Parathyroid adenoma (tissue), 2 donors: Measurements from ENCODE around the gene GIMD1.
"Not testable (repeated sequence)": the region's sequence is repeated elsewhere in the genome, so short reads cannot be mapped to it uniquely, and the experiment has no call there.

Experiments used
- H2AFZ ChIP-seq: fragments of 300-600 bp; sonication (generic); one replicate; pipeline ENCODE4 v1.7.0; 2017; ENCODE audit warnings: antibody characterized with exemption, mild to moderate bottlenecking
- H3K27ac ChIP-seq: fragments of 300-600 bp; sonication (generic); one replicate; pipeline ENCODE4 v1.7.0; 2017
- H3K27me3 ChIP-seq: fragments of 300-600 bp; sonication (generic); one replicate; pipeline ENCODE4 v1.7.0; 2017; ENCODE audit warnings: low read length; ENCODE audit not compliant: control insufficient read depth, insufficient read depth
- H3K36me3 ChIP-seq: fragments of 300-600 bp; sonication (generic); one replicate; pipeline ENCODE4 v1.7.0; 2017; ENCODE audit warnings: low read length; ENCODE audit not compliant: control insufficient read depth, insufficient read depth
- H3K4me1 ChIP-seq: fragments of 300-600 bp; sonication (generic); one replicate; pipeline ENCODE4 v1.7.0; 2017; ENCODE audit warnings: control low read depth
- H3K4me2 ChIP-seq: fragments of 300-600 bp; sonication (generic); one replicate; pipeline ENCODE4 v1.7.0; 2017; ENCODE audit warnings: low read length
- H3K4me3 ChIP-seq: fragments of 300-600 bp; sonication (generic); one replicate; pipeline ENCODE4 v1.7.0; 2017; ENCODE audit warnings: low read depth, low read length
- H3K79me2 ChIP-seq: fragments of 300-600 bp; sonication (generic); one replicate; pipeline ENCODE4 v1.7.0; 2017; ENCODE audit warnings: control low read depth
- H3K9ac ChIP-seq: fragments of 300-600 bp; sonication (generic); one replicate; pipeline ENCODE4 v1.7.0; 2017; ENCODE audit warnings: mild to moderate bottlenecking
- H3K9me3 ChIP-seq: fragments of 300-600 bp; sonication (generic); one replicate; pipeline ENCODE4 v1.7.0; 2017; ENCODE audit warnings: low read length; ENCODE audit not compliant: control insufficient read depth
- TF ChIP-seq, protein P1 (sequence below): fragments of 300-600 bp; sonication (generic); IDR thresholded peaks from one replicate; pipeline ENCODE4 v1.7.0; 2017; ENCODE audit warnings: antibody characterized with exemption, mild to moderate bottlenecking
- donor health status: primary hyperparathyroidism.

Gene GIMD1

DNA sequence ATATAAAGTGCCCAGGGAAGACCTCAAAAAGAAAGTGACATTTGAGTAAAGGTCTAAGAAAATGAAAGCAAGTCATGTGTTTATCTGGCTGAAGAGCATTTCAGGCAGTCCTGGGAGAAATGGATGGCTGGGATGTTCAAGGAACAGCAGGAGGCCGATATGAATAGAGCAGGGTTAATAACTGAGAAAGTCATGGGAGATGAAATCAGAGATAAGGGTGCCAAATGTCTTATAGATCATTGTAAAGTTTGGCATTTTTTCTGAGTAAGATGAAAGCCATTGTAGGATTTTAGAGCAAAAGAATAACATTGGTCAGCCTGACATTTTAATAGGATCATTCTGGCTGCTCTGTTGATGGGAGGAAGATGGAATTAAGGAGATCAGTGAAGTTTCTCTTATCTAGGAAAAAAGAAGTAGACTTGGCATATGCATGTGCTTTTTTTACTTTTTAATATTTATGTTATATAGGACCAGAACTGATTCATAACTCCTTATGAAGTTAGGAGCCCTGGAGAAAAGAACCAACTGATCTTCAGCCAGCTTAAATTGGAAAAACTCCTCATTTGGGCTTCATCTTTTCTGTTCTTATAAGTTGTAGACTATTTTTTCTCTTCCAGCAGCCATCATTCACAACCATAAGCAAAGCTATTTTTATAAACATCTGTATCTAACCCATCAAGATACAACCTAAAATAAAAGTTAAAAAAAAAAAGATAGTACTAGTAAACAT is 33.7 kb downstream of the GIMD1 start:
- Histone ChIP-seq H3K27ac (no peak overlapping the region), H3K4me3 (no peak overlapping the region), H2AFZ (no peak overlapping the region), H3K79me2 (no peaks in the 10 kb centered on the region), H3K4me2 (no peak overlapping the region), H3K9me3 (no peaks in the 10 kb centered on the region), H3K27me3 (no peaks in the 10 kb centered on the region), H3K36me3 (no peaks in the 10 kb centered on the region), H3K9ac (no peak overlapping the region), H3K4me1 (no peaks in the 10 kb centered on the region)
- TF ChIP-seq, protein P1, sequence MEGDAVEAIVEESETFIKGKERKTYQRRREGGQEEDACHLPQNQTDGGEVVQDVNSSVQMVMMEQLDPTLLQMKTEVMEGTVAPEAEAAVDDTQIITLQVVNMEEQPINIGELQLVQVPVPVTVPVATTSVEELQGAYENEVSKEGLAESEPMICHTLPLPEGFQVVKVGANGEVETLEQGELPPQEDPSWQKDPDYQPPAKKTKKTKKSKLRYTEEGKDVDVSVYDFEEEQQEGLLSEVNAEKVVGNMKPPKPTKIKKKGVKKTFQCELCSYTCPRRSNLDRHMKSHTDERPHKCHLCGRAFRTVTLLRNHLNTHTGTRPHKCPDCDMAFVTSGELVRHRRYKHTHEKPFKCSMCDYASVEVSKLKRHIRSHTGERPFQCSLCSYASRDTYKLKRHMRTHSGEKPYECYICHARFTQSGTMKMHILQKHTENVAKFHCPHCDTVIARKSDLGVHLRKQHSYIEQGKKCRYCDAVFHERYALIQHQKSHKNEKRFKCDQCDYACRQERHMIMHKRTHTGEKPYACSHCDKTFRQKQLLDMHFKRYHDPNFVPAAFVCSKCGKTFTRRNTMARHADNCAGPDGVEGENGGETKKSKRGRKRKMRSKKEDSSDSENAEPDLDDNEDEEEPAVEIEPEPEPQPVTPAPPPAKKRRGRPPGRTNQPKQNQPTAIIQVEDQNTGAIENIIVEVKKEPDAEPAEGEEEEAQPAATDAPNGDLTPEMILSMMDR, result no peak

DNA sequence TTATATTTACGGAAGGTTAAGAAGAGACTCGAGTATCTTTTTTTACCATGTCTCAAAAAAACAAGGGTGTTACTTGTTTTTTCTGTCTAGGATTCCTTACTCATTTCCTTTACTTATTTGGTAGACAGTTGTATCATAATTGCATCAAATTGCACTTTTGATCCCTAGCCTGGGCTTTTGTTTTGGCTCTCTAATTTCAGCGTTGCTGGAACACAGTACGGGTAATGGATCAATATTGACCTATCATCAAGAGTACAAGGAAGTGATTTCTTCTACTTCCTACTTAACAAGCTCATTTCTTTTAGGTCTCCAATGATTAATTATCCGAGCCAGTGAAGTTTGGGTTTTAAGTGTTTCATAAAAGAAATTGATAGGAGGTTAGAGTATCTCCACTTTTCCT is 35.4 kb downstream of the GIMD1 start:
- no peak overlapping the region for H3K4me3 ChIP-seq
- H3K36me3 ChIP-seq, result no peaks in the 10 kb centered on the region
- H3K27ac ChIP-seq, result no peak overlapping the region
- no peak overlapping the region for H3K9ac ChIP-seq
- no peak overlapping the region for H2AFZ ChIP-seq
- H3K4me2 ChIP-seq, result no peak overlapping the region
- no peaks in the 10 kb centered on the region for H3K79me2 ChIP-seq
- H3K27me3 ChIP-seq, result no peaks in the 10 kb centered on the region
- no peaks in the 10 kb centered on the region for H3K4me1 ChIP-seq
- TF ChIP-seq, protein P1, result no peak
- H3K9me3 ChIP-seq, result no peaks in the 10 kb centered on the region

DNA sequence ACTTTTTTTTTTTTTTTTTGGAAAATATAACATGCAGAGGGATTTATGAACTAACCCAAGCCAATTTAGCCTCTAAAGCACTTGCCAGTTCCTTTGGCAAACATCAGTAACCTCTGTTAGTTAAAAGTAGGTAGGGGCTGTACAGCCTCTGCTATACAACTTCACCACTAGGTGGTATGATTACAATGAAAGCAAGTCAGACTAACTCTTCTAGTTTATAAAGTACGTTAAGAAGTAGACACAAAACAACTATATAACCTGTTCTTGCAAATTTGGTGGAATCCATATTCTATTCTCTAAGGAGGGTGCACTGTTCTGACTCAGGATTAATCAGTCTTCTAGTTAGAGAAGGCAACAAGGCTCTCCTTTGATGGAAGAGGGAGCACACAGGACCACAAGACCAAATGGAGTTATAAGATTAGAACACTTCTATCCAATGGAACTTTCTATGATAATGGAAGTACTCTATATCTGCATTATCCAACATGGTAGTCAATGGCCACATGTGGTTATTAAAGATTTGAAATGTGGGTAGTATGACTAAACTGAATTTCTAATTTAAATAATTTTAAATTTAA is 39.4 kb downstream of the GIMD1 start:
- no peaks in the 10 kb centered on the region for H3K27me3 ChIP-seq
- H3K4me2 ChIP-seq, result no peak overlapping the region
- H3K79me2 ChIP-seq, result no peaks in the 10 kb centered on the region
- no peak overlapping the region for H3K9ac ChIP-seq
- TF ChIP-seq, protein P1, result peak; percentile 24
- H3K36me3 ChIP-seq, result no peaks in the 10 kb centered on the region
- H2AFZ ChIP-seq, result no peak overlapping the region
- no peak overlapping the region for H3K27ac ChIP-seq
- no peaks in the 10 kb centered on the region for H3K9me3 ChIP-seq
- H3K4me3 ChIP-seq, result no peak overlapping the region
- H3K4me1 ChIP-seq, result no peaks in the 10 kb centered on the region

DNA sequence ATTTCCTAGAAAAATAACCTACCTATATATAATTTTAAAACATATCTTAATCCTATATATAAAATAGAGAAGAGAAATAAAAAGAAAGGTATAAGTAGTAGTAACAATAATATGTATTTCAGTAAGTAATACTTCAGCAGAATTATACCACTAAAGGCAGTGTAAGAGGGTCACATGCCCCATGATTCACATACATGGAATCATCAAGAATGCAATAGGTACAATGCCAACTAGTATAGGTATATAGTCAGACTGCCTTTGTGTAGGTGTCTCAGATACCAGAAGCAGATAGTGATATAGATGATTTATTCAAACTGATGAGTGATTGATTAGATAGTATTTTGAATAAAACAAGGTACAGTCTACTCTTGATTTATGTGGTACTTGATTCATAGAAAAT is 42.8 kb downstream of the GIMD1 start:
- no peak overlapping the region for H3K4me3 ChIP-seq
- no peaks in the 10 kb centered on the region for H3K79me2 ChIP-seq
- no peaks in the 10 kb centered on the region for H3K4me1 ChIP-seq
- no peaks in the 10 kb centered on the region for H3K9me3 ChIP-seq
- no peaks in the 10 kb centered on the region for H3K36me3 ChIP-seq
- H3K27me3 ChIP-seq, result no peaks in the 10 kb centered on the region
- TF ChIP-seq, protein P1, result no peak
- no peak overlapping the region for H3K9ac ChIP-seq
- H3K4me2 ChIP-seq, result no peak overlapping the region
- no peak overlapping the region for H3K27ac ChIP-seq
- no peak overlapping the region for H2AFZ ChIP-seq

DNA sequence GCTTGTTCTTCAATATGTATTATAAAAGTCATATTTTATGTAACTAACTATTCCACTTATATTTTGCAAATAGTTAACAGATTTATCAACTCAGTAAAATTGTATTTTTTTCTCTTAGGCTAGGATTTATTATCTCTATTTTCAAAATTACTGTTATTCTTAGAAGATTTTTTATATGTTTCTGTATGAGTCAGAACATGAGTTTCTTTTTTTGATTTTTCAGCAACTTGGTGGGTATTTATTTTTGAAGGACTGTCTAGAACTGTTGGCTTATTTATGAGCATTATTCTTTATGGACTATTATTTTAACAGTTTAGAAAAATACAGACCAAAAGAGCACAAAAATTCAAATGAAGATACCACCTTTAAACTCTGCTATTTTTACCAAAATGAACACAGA is 45.5 kb downstream of the GIMD1 start:
- TF ChIP-seq, protein P1, result no peak
- no peak overlapping the region for H3K9ac ChIP-seq
- H3K27me3 ChIP-seq, result no peaks in the 10 kb centered on the region

DNA sequence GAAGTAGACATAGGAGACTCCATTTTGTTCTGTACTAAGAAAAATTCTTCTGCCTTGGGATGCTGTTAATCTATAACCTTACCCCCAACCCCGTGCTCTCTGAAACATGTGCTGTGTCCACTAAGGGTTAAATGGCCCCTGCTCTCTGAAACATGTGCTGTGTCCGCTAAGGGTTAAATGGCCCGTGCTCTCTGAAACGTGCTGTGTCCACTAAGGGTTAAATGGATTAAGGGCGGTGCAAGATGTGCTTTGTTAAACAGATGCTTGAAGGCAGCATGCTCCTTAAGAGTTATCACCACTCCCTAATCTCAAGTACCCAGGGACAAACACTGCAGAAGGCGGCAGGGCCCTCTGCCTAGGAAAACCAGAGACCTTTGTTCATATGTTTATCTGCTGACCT is 46.8 kb downstream of the GIMD1 start:
- not testable (repeated sequence) for H3K4me2 ChIP-seq, H3K27ac ChIP-seq, H3K9ac ChIP-seq, H3K79me2 ChIP-seq, H3K9me3 ChIP-seq, H2AFZ ChIP-seq, H3K27me3 ChIP-seq, H3K4me3 ChIP-seq, H3K36me3 ChIP-seq, H3K4me1 ChIP-seq

More for the DNA sequence above, 45.5 kb downstream of the GIMD1 start:
- Histone ChIP-seq H3K4me3 (no peak overlapping the region), H3K36me3 (no peaks in the 10 kb centered on the region), H3K9me3 (no peaks in the 10 kb centered on the region), H2AFZ (no peak overlapping the region), H3K79me2 (no peaks in the 10 kb centered on the region), H3K4me2 (no peak overlapping the region), H3K27ac (no peak overlapping the region), H3K4me1 (no peaks in the 10 kb centered on the region)

DNA sequence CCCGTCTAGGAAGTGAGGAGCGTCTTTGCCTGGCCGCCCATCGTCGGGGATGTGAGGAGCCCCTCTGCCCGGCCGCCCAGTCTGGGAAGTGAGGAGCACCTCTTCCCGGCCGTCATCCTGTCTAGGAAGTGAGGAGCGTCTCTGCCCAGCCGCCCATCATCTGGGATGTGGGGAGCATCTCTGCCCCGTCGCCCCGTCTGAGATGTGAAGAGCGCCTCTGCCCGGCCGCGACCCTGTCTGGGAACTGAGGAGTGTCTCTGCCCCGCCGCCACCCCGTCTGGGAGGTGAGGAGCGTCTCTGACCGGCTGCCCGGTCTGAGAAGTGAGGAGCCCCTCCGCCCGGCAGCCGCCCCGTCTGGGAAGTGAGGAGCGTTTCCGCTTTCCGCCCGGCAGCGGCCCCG is 47.4 kb downstream of the GIMD1 start:
- H3K27ac ChIP-seq, H3K9me3 ChIP-seq, H3K4me1 ChIP-seq, H3K4me2 ChIP-seq, H3K4me3 ChIP-seq, H3K79me2 ChIP-seq, H3K9ac ChIP-seq, H3K36me3 ChIP-seq, H3K27me3 ChIP-seq, H2AFZ ChIP-seq: not testable (repeated sequence)
